Mesothelial cell of epicardium (in vitro differentiated cells): ENCODE data around the gene CNST. TPM values are rescaled to one million over a fixed set of nuclear protein-coding genes. Genes with fewer than 3 reads are reported as not detected.

Source experiments
- DNase-seq, 2 experiments: peaks; one replicate each; pipeline ENCODE4 v3.0.0; 2021; ENCODE audit warnings: low spot score in 2 of 2; ENCODE audit not compliant: unreplicated experiment in 2 of 2
- H3K27ac Mint-ChIP-seq: 2 replicates; pipeline ENCODE4 v1.8.0; 2021; ENCODE audit warnings: mixed read lengths
- H3K27me3 Mint-ChIP-seq: 2 replicates; pipeline ENCODE4 v1.8.0; 2021; ENCODE audit warnings: low read depth, mixed read lengths
- H3K36me3 Mint-ChIP-seq: 2 replicates; pipeline ENCODE4 v1.8.0; 2021; ENCODE audit warnings: mixed read lengths
- H3K4me1 Mint-ChIP-seq: 2 replicates; pipeline ENCODE4 v1.8.0; 2021; ENCODE audit warnings: mixed read lengths
- H3K4me3 Mint-ChIP-seq: 2 replicates; pipeline ENCODE4 v1.8.0; 2021; ENCODE audit warnings: mild to moderate bottlenecking, moderate library complexity, mixed read lengths
- H3K9me3 Mint-ChIP-seq: 2 replicates; pipeline ENCODE4 v1.8.0; 2021; ENCODE audit warnings: mixed read lengths
- total RNA-seq: library from RNA; stranded (reverse); gene quantifications from 3 replicates; pipeline ENCODE4 v1.2.1, GENCODE V29; 2021
- TF ChIP-seq, protein P1 (sequence below): fragments of 200-600 bp; sonication (generic); IDR thresholded peaks from one replicate; pipeline ENCODE4 v1.5.0; 2021; ENCODE audit warnings: antibody characterized with exemption; ENCODE audit not compliant: unreplicated experiment

The CNST gene
- total RNA-seq, 1 donor from 2014 or later, result 21.0 TPM

DNA sequence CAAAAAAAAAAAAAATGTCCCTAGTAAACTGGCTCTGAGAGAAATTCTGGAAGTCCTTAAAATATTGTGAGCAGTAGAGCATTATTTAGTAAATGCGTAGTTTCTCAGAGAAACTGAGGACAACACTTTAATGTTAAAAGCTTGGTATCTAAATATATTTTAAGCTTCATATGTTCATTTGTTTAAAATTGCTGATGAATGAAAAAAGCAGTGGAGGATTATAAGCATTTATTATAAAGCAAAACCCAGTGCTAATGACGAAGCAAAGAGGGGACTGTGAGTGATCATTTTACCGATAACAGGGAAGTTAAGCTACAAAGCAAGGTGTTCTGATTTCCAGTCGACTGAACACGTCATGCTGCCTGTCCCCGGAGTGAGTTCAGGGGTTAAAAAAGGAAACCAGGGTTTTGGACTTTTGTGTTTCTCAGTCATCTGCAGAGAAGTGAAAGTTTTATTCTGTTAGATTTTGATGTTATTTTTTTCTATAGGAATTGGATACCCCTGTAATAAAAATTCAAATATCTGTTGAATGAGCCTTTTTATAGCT lies 93.4 kb downstream of the CNST start:
- Mint-ChIP-seq H3K27ac (no peak overlapping the region), H3K27me3 (no peaks in the 10 kb centered on the region), H3K9me3 (no peaks in the 10 kb centered on the region), H3K36me3 (peaks cover 4% of the 10 kb centered on the region), H3K4me3 (no peak overlapping the region), H3K4me1 (no peaks in the 10 kb centered on the region)
- TF ChIP-seq, protein P1, sequence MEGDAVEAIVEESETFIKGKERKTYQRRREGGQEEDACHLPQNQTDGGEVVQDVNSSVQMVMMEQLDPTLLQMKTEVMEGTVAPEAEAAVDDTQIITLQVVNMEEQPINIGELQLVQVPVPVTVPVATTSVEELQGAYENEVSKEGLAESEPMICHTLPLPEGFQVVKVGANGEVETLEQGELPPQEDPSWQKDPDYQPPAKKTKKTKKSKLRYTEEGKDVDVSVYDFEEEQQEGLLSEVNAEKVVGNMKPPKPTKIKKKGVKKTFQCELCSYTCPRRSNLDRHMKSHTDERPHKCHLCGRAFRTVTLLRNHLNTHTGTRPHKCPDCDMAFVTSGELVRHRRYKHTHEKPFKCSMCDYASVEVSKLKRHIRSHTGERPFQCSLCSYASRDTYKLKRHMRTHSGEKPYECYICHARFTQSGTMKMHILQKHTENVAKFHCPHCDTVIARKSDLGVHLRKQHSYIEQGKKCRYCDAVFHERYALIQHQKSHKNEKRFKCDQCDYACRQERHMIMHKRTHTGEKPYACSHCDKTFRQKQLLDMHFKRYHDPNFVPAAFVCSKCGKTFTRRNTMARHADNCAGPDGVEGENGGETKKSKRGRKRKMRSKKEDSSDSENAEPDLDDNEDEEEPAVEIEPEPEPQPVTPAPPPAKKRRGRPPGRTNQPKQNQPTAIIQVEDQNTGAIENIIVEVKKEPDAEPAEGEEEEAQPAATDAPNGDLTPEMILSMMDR, result no peak
- no peak for DNase-seq

DNA sequence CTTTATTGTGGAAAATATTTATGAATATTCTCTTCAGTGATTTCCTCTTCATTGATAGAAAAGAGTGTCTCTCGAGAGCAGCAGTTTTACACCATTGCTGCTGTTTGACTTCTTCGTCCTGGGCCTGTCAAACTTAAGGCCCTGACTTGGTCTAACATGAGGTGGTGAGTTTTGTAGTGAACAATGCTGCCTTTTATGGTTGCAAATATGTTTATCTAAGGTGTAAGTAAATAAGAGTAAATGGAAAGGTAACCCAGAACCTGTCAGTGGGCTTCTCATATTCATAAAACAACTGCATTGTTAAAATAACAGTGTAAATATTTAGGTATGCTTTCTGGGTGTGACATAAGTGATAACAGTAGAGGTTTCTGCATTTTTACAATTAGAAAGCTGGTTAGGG lies 95.2 kb downstream of the CNST start:
- no peaks in the 10 kb centered on the region for H3K9me3 Mint-ChIP-seq
- no peaks in the 10 kb centered on the region for H3K27me3 Mint-ChIP-seq
- H3K4me3 Mint-ChIP-seq, result no peak overlapping the region
- TF ChIP-seq, protein P1, result no peak
- peaks cover 10% of the 10 kb centered on the region for H3K36me3 Mint-ChIP-seq
- no peak overlapping the region for H3K27ac Mint-ChIP-seq
- H3K4me1 Mint-ChIP-seq, result no peaks in the 10 kb centered on the region
- DNase-seq, result no peak

DNA sequence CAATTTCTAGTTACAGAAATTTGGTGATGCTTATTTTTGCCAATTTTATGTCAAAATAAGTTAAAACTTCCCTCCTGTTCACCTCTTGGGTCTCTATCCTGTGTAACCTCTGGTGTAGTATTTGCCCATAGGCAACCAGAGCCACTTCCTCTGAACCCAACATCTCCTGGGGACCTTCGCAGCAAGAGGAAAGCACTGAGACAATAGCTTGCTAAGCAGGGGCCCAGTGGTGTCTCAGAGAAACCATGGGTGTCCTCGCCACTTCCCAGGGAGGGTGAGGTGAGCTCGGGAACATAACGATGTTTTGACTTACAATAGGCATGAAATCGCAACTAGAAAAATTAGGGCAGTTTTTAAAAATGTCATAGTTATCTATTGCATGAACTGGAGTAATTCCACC lies 101.5 kb downstream of the CNST start:
- H3K27me3 Mint-ChIP-seq, result no peaks in the 10 kb centered on the region
- H3K4me1 Mint-ChIP-seq, result no peaks in the 10 kb centered on the region
- no peak overlapping the region for H3K4me3 Mint-ChIP-seq
- H3K36me3 Mint-ChIP-seq, result peaks cover 11% of the 10 kb centered on the region
- H3K9me3 Mint-ChIP-seq, result no peaks in the 10 kb centered on the region
- DNase-seq, result no peak
- no peak overlapping the region for H3K27ac Mint-ChIP-seq
- TF ChIP-seq, protein P1, result no peak

DNA sequence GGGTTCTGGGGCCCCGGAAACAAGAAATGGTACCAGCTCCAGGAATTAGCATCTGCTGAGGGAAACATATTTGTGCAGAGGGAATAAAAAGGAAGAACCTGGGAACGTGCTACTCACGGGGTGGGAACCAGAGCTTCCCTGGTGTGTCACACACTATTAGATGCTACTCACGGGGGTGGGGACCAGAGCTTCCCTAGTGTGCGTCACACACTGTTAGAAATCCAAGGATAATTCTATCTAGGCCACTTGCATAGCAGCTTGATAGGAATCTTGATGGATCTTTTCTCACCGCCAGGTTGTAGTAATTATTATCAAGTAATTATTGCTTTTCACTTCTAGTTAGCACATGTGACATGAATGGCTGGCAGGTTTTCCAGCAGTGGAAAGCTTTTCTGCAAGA lies 103.4 kb downstream of the CNST start:
- Mint-ChIP-seq H3K36me3 (peaks cover 10% of the 10 kb centered on the region), H3K27ac (no peak overlapping the region), H3K9me3 (no peaks in the 10 kb centered on the region), H3K4me3 (no peak overlapping the region), H3K27me3 (no peaks in the 10 kb centered on the region), H3K4me1 (no peaks in the 10 kb centered on the region)
- TF ChIP-seq, protein P1, result no peak
- no peak for DNase-seq

DNA sequence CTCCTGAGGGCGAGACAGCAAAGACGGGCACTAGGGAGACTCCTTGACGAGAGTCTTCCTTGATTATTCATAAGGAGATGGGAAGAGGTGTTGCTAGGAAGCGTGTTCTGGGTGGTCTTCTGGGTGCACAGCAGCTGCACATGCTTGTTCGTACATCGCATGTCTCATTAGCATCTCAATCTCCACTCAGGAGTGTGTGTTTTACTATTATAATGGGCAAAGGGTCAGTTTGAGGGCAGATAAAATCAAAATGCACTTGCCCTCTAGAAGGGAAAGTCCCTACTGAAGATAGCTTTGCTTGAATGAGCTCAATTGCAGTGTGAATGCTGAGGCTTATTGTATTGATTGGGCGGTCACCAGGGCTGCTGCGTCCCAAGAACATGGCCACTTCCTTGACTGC lies 107.8 kb downstream of the CNST start:
- TF ChIP-seq, protein P1, result no peak
- H3K4me1 Mint-ChIP-seq, result peaks cover 5% of the 10 kb centered on the region

DNA sequence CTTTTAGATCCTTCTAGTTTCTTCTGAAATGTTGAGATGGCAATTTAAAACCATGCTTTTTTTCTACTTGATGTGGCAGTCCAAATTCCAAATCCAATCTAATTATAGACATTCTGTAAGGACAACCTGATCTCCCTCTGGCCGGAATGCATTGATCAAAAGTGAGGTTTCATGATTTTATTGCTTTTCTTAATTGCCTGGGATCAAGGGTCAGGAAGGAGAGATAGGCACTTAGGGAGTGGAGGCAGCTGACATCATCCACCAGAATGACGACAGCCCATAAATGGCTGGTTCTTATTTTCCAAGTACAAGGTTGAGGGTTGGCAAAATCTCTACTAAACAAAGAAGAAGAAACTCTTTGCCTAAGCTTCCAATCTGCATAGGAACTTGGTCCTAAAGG lies 111.6 kb downstream of the CNST start:
- no peaks in the 10 kb centered on the region for H3K27me3 Mint-ChIP-seq
- peaks cover 4% of the 10 kb centered on the region for H3K36me3 Mint-ChIP-seq
- H3K4me1 Mint-ChIP-seq, result peaks cover 12% of the 10 kb centered on the region
- H3K27ac Mint-ChIP-seq, result no peak overlapping the region
- H3K9me3 Mint-ChIP-seq, result peaks cover 8% of the 10 kb centered on the region
- TF ChIP-seq, protein P1, result no peak
- DNase-seq, result no peak
- H3K4me3 Mint-ChIP-seq, result no peak overlapping the region

More for the DNA sequence above, 107.8 kb downstream of the CNST start:
- H3K4me3 Mint-ChIP-seq, result no peak overlapping the region
- no peak overlapping the region for H3K27ac Mint-ChIP-seq
- no peaks in the 10 kb centered on the region for H3K27me3 Mint-ChIP-seq
- H3K9me3 Mint-ChIP-seq, result peaks cover 8% of the 10 kb centered on the region
- peaks cover 6% of the 10 kb centered on the region for H3K36me3 Mint-ChIP-seq
- DNase-seq, result no peak
